Brain microvascular endothelial cell (primary cell): ENCODE data around the gene CXADR.

Source experiments
- DNase-seq: peaks from one replicate; pipeline ENCODE4 v3.0.0-alpha.2; 2020
- H3K27ac ChIP-seq: fragments of 250-450 bp; sonication (Bioruptor Pico); 2 replicates; pipeline ENCODE4 v1.5.1; 2020; ENCODE audit warnings: mild to moderate bottlenecking, moderate library complexity
- H3K27me3 ChIP-seq: fragments of 250-450 bp; sonication (Bioruptor Pico); replicated peaks from 2 replicates; pipeline ENCODE4 v1.5.1; 2020; ENCODE audit warnings: mild to moderate bottlenecking
- H3K36me3 ChIP-seq: fragments of 250-450 bp; sonication (Bioruptor Pico); replicated peaks from 2 replicates; pipeline ENCODE4 v1.5.1; 2020; ENCODE audit warnings: mild to moderate bottlenecking
- H3K4me3 ChIP-seq: 2 replicates; pipeline ENCODE4 v1.5.1; 2011; ENCODE audit warnings: low read depth, mild to moderate bottlenecking, control low read depth, low read length, moderate library complexity
- CTCF ChIP-seq: IDR thresholded peaks from 2 replicates; pipeline ENCODE4 v1.5.1; 2011; ENCODE audit warnings: low read depth, mild to moderate bottlenecking, moderate library complexity, low read length, control low read depth, inconsistent platforms; ENCODE audit errors: missing control alignments
- in situ Hi-C: cut with HindIII; loops from 2 replicates; pipeline ENCODE4 v1.10.0; 2017; ENCODE audit warnings: low sequenced_read_pairs, low pct_ligation_motif_present

The CXADR gene

GRCh38 chr21:17578162-17578561, 65.3 kb downstream of the CXADR start:
- in situ Hi-C loops = no loop called here
- Histone ChIP-seq H3K27ac (no peak overlapping the region), H3K36me3 (no peaks in the 10 kb centered on the region), H3K4me3 (no peak overlapping the region), H3K27me3 (no peaks in the 10 kb centered on the region)
- no peak for TF ChIP-seq CTCF
- no peak for DNase-seq

GRCh38 chr21:17578876-17579275, 66.0 kb downstream of the CXADR start:
- Histone ChIP-seq H3K27me3 (no peaks in the 10 kb centered on the region), H3K36me3 (no peaks in the 10 kb centered on the region), H3K4me3 (no peak overlapping the region), H3K27ac (no peak overlapping the region)
- in situ Hi-C loops = no loop called here
- no peak for TF ChIP-seq CTCF
- no peak for DNase-seq

GRCh38 chr21:17580319-17580718, 67.5 kb downstream of the CXADR start:
- no peaks in the 10 kb centered on the region for H3K27me3 ChIP-seq
- TF ChIP-seq CTCF = no peak
- H3K4me3 ChIP-seq = no peak overlapping the region
- in situ Hi-C loops = no loop called here
- H3K36me3 ChIP-seq = no peaks in the 10 kb centered on the region
- no peak overlapping the region for H3K27ac ChIP-seq
- DNase-seq = no peak

GRCh38 chr21:17583898-17584297, 71.1 kb downstream of the CXADR start:
- no peak for DNase-seq
- Histone ChIP-seq H3K27ac (no peak overlapping the region), H3K36me3 (no peaks in the 10 kb centered on the region), H3K27me3 (no peaks in the 10 kb centered on the region), H3K4me3 (no peak overlapping the region)
- in situ Hi-C loops = no loop called here
- TF ChIP-seq CTCF = no peak

GRCh38 chr21:17585875-17586450, 73.1 kb downstream of the CXADR start:
- in situ Hi-C loops = no loop called here
- no peak overlapping the region for H3K4me3 ChIP-seq
- no peak overlapping the region for H3K27ac ChIP-seq
- no peaks in the 10 kb centered on the region for H3K27me3 ChIP-seq
- no peaks in the 10 kb centered on the region for H3K36me3 ChIP-seq
- TF ChIP-seq CTCF = peak; percentile 51
- peak; percentile 46 for DNase-seq

- in situ Hi-C loops = no loop called here
- no peak for TF ChIP-seq CTCF
- peaks cover 13% of the 10 kb centered on the region for H3K36me3 ChIP-seq
- H3K27ac ChIP-seq = no peak overlapping the region
- no peaks in the 10 kb centered on the region for H3K27me3 ChIP-seq
- no peak for DNase-seq
- H3K4me3 ChIP-seq = no peak overlapping the region
Measured at GRCh38 chr21:17590430-17590829, 77.6 kb downstream of the CXADR start.
